Aorta (tissue), 5 donors: ENCODE measurements around the gene TIMELESS. TPM values are rescaled to one million over a fixed set of nuclear protein-coding genes. Genes with fewer than 3 reads are reported as not detected.

ENCODE experiments used
- ATAC-seq: fragments of 200-7000 bp; cut with Tn5 transposase; one replicate; pipeline ENCODE4 v1.9.1; 2022; ENCODE audit warnings: moderate library complexity; ENCODE audit not compliant: low FRiP score
- DNase-seq, 2 donors: peaks; one replicate each; pipeline ENCODE4 v3.0.0-alpha.2; 2020
- H3K27ac ChIP-seq, 2 donors: one replicate each; pipeline ENCODE4 v1.5.1; 2013; ENCODE audit warnings: low read length in 2 of 2, mild to moderate bottlenecking in 2 of 2, moderate library complexity in 2 of 2, control low read depth in 1 of 2, inconsistent platforms in 1 of 2, low read depth in 1 of 2
- H3K27me3 ChIP-seq, 2 donors: one replicate each; pipeline ENCODE4 v1.6.1; 2013; ENCODE audit warnings: control low read depth in 1 of 2, low read length in 1 of 2, mild to moderate bottlenecking in 1 of 2, moderate library complexity in 1 of 2; ENCODE audit not compliant: insufficient read depth in 2 of 2, control insufficient read depth in 1 of 2
- H3K36me3 ChIP-seq, 2 donors: one replicate each; pipeline ENCODE4 v1.6.1; 2013; ENCODE audit warnings: control low read depth in 1 of 2, low read length in 1 of 2, mild to moderate bottlenecking in 1 of 2; ENCODE audit not compliant: insufficient read depth in 2 of 2, control insufficient read depth in 1 of 2
- H3K4me1 ChIP-seq, 2 donors: one replicate each; pipeline ENCODE4 v1.6.1; 2013; ENCODE audit warnings: low read length in 2 of 2, control low read depth in 1 of 2, mild to moderate bottlenecking in 1 of 2, moderate library complexity in 1 of 2; ENCODE audit not compliant: insufficient read depth in 2 of 2, control insufficient read depth in 1 of 2
- H3K4me3 ChIP-seq, 2 donors: one replicate each; pipeline ENCODE4 v1.5.1; 2013; ENCODE audit warnings: low read length in 2 of 2, control low read depth in 1 of 2, mild to moderate bottlenecking in 1 of 2
- H3K9me3 ChIP-seq: one replicate; pipeline ENCODE4 v1.6.1; 2013; ENCODE audit warnings: mild to moderate bottlenecking, low read length; ENCODE audit not compliant: control insufficient read depth
- WGBS, 2 donors: extraction: QIAGEN DNeasy Blood & Tissue Kit; methylation state at CpG; one replicate each; pipeline ENCODE4 v1.1.7; 2013; 5-methylcytosine and 5-hydroxymethylcytosine counted together
- intact Hi-C, 2 donors: fragments of 100-400 bp; cut with DNase I; formaldehyde crosslinking; loops; one replicate each; pipeline versions ENCODE4 v1.14.2 to v1.15.0; 2022
- polyA plus RNA-seq, 2 donors: library from polyadenylated mRNA; stranded (reverse); fragments of 200-250 nt; gene quantifications; one replicate each; pipeline ENCODE4 v1.2.3, GENCODE V29; 2013
- total RNA-seq, 2 donors: library from RNA; stranded (reverse); fragmentation: NEBNext Ultra II Directional; extraction: Animal tissue kit (Norgen Biotek cat#: 25700); gene quantifications; one replicate each; pipeline ENCODE4 v1.2.1, GENCODE V29; 2021
- donor health status: healthy with polysubstance abuse.
- donor health status: Bipolar disorder and iron deficiency.
- donor health status: DM: no; HTN: no; CAD: no.
- donor health status: DM: no; HTN: no; CAD: no.
- donor health status: DM: yes; HTN: yes; CAD: no.

Gene TIMELESS
- total and polyA plus RNA-seq, 4 donors = 1.8 to 5.9 (median 4.3) TPM

DNA sequence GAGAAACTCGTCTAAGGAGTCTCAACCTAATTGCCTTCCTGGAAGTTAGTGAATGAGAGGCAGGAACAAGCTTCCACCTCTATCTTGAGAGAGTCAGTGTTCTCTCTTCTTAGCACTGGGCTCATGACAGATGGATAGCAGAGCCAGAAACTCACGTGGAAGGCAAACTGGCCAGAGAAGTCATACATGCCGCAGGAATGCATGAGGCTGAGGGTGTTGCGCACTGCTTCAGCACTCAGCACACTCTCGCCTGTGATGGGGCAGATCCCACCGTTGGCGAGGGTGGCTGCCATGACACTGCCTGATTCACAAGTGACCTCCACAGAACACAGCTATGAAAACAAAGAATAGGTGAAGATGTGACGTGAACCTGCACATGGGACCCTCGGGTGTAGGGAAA lies 25.2 kb upstream of the TIMELESS start:
- Histone ChIP-seq H3K9me3 (no peaks in the 10 kb centered on the region), H3K4me1 (no peaks in the 10 kb centered on the region), H3K4me3 (no peak overlapping the region), H3K27me3 (no peaks in the 10 kb centered on the region), H3K36me3 (no peaks in the 10 kb centered on the region), H3K27ac (no peak overlapping the region)
- DNase-seq (no peak), ATAC-seq (no peak)
- 90% methylated on average over 9 of the region's 9 CpGs for WGBS, 2 donors
- intact Hi-C loops = no loop called here

GRCh38 chr12:56469007-56469930 lies 20.0 kb upstream of the TIMELESS start:
- H3K27me3 ChIP-seq = no peaks in the 10 kb centered on the region
- intact Hi-C loops = loop anchor here (10.0 kb wide), 2 partner anchors 104 to 154 kb away; partner anchors contain the start of genes APOF (in 1 of the 2), CNPY2 (in 1 of the 2) and STAT2 (in 1 of the 2)
- no peaks in the 10 kb centered on the region for H3K4me1 ChIP-seq
- WGBS, 2 donors = 45 to 48% methylated on average over 19 of the region's 19 CpGs
- peak overlapping the region; percentile 66 to 91 for H3K4me3 ChIP-seq
- ATAC-seq (peak; percentile 7), DNase-seq (no peak)
- no peaks in the 10 kb centered on the region for H3K9me3 ChIP-seq
- no peak overlapping the region for H3K27ac ChIP-seq
- no peaks in the 10 kb centered on the region for H3K36me3 ChIP-seq

DNA sequence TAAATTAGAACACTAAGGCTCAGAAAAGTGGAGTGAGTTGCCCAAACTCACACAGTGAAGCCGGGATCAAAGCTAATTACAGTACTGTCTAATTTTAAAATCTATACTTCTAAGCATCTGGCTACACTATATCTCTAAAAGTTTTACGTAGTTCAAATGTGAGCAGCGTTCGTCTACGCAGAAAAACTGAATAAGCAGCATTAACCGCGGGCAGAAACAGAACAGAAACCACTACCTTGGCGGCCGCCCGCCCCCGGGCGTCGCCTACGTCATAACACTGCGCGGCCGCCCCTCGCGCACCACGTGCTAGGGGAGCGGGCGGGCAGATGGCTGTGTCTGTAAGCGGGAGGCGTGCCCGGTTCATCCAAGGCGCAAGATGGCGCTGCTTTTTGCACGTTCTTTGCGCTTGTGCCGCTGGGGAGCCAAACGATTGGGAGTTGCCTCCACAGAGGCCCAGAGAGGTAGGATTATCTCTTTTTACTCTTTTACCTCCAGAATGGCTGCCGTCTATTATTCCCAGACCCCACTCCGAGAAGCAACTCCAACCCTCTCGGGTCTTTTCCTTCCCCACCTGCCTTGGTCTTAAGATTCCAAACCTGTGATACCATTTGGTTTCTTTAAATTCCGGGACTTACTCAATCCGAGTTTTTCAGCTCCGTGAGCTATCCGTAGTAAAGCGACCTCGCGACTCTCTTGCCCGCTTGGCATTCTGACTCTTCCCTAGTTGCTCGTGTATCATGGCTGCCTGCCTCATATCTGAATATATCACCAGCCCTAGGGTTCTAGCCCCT lies 19.2 kb upstream of the TIMELESS start, which contains the start of gene SPRYD4:
Gene SPRYD4 (plus strand): TSS at position 363 of the 791 bp plus-strand sequence. CDS start 14 bp downstream, at position 377.
- WGBS, 2 donors = 1% methylated on average over 43 of the region's 43 CpGs
- ATAC-seq (peak; percentile 98), DNase-seq (peak; percentile 95 to 97)
- Histone ChIP-seq H3K9me3 (no peaks in the 10 kb centered on the region), H3K4me1 (no peaks in the 10 kb centered on the region), H3K27ac (peak within 1 kb of the TSS; percentile 28 to 62), H3K27me3 (no peaks in the 10 kb centered on the region), H3K36me3 (no peaks in the 10 kb centered on the region), H3K4me3 (peak within 1 kb of the TSS; percentile 66 to 91)
- intact Hi-C loops = loop anchor here (10.0 kb wide), 2 partner anchors 104 to 154 kb away; partner anchors contain the start of genes APOF (in 1 of the 2), CNPY2 (in 1 of the 2) and STAT2 (in 1 of the 2)

DNA sequence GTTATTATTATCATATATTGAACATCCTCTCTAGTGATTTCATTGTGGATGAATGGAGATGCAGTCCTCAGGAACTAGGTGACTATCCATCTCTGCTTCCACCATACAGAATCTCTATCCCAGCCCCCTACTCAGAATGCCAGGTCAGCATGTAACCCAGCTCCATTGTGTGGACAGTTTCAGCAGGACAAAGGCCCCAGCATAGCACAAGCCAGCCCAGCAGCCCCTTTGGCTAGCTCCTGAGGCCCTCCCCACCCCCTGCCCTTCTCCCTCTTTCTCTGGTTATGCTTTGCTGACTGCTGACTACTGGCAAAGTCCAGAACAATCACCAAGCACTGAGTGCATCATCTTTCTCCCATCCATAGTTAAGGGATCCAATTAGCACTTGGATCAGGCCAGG lies 13.3 kb upstream of the TIMELESS start:
- Histone ChIP-seq H3K36me3 (no peaks in the 10 kb centered on the region), H3K9me3 (no peaks in the 10 kb centered on the region), H3K27ac (no peak overlapping the region), H3K27me3 (no peaks in the 10 kb centered on the region), H3K4me1 (no peaks in the 10 kb centered on the region), H3K4me3 (no peak overlapping the region)
- ATAC-seq = no peak
- intact Hi-C loops = loop anchor here (10.0 kb wide), 2 partner anchors 98 to 148 kb away; partner anchors contain the start of genes APOF (in 1 of the 2), CNPY2 (in 1 of the 2) and STAT2 (in 1 of the 2)
- DNase-seq = no peak

GRCh38 chr12:56461235-56462159 lies 12.3 kb upstream of the TIMELESS start:
- ATAC-seq (no peak), DNase-seq (no peak)
- Histone ChIP-seq H3K27ac (no peak overlapping the region), H3K4me1 (no peaks in the 10 kb centered on the region), H3K27me3 (no peaks in the 10 kb centered on the region), H3K4me3 (no peak overlapping the region), H3K9me3 (no peaks in the 10 kb centered on the region), H3K36me3 (no peaks in the 10 kb centered on the region)
- WGBS, 2 donors = 79 to 81% methylated on average over 11 of the region's 11 CpGs
- intact Hi-C loops = loop anchor here (10.0 kb wide), 2 partner anchors 97 to 147 kb away; partner anchors contain the start of genes APOF (in 1 of the 2), CNPY2 (in 1 of the 2) and STAT2 (in 1 of the 2)

- 82 to 87% methylated on average over 4 of the region's 4 CpGs for WGBS, 2 donors
- no peaks in the 10 kb centered on the region for H3K4me1 ChIP-seq
- no peak overlapping the region for H3K27ac ChIP-seq
- H3K36me3 ChIP-seq = no peaks in the 10 kb centered on the region
- intact Hi-C loops = no loop called here
- no peak for ATAC-seq
- H3K27me3 ChIP-seq = no peaks in the 10 kb centered on the region
- no peak for DNase-seq
- H3K4me3 ChIP-seq = no peak overlapping the region
- no peaks in the 10 kb centered on the region for H3K9me3 ChIP-seq
These were observed 8.6 kb upstream of the TIMELESS start for GRCh38 chr12:56457817-56458216.

- H3K4me1 ChIP-seq = no peaks in the 10 kb centered on the region
- no peaks in the 10 kb centered on the region for H3K27me3 ChIP-seq
- no peaks in the 10 kb centered on the region for H3K36me3 ChIP-seq
- no peak for ATAC-seq
- H3K27ac ChIP-seq = no peak within 1 kb of the TSS
- no peak for DNase-seq
- 82 to 87% methylated on average over 5 of the region's 5 CpGs for WGBS, 2 donors
- H3K4me3 ChIP-seq = no peak within 1 kb of the TSS
- H3K9me3 ChIP-seq = no peaks in the 10 kb centered on the region
- intact Hi-C loops = no loop called here
These were observed 5.3 kb upstream of the TIMELESS start, which contains the start of gene MIP for GRCh38 chr12:56454557-56454956. TSS of gene MIP (minus strand) at chr12:56454657. CDS start at chr12:56454613, 44 bp downstream.
